ENCODE data around the gene AQP12B.
"Not testable (repeated sequence)": the region's sequence is repeated elsewhere in the genome, so short reads cannot be mapped to it uniquely, and the experiment has no call there.

Gene AQP12B

DNA sequence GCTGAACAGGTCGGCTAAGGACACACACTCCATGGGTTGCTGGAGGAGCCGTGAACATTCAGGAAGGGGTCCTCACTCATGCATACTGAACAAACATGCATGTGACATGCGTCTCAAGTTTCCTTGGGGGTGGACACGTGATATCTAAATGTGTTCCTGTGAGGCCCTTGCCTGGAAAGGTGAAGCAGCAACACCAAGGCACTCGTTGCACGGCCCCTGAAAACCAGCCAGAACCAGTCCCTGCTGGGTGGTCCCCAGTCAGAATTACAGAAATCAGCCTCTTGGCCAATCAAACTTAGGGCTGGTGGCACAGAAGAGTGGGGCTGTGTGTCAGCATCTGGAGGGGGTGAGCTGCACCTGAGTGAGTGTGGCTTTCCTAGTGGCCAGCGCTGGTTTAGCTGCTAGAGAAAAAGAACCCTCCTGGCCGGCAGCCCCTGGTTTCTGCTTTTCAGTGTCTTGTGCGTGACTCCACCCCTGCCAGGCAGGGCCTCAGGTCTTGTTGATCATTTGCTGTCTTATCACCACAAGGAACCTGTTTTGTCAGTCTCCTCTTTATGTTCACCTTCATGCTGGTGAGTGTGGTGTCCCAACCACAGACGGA is 3.2 kb upstream of the AQP12B start:
- whole genome bisulfite sequencing = 84% methylated on average over 10 of the region's 10 CpGs

DNA sequence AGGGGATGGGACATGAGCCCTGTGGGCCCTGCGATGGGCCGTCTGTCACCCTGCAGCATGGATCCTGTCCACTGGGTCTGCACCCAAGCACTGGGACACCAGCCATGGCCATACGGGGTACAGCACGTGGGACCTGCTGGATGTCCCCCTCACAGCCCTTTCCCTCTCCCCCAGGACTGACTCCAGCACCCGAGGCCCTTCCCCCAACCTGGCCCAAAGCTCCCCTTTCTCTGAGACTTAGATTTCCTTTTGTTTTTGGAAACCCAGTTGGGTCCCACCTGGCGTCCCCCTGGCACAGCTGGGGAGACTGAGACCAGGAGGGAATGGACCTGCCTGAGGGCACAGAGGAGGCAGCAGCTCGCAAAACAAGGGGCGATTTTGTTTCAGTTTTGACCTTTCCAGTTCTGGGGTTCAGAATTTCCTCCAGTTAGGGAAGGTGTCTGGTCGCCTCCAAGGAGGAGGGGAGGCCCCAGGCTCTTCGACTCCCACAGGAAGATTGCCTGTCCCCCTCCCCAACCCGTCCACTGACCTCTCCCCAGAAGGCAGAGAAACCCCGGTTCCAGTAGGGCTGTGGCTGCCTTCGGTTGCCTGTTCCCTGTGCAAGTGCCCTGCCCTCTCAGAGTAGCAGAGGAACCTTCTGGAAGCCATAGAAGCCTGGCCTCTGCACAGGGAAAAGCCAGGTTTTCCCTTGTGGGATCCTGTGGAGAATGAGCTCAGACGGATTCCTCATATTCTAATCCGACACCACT is 1.5 kb upstream of the AQP12B start:
- H2AK5ac ChIP-seq (ENCODE audit: low read length, severe bottlenecking); H3K4me3 ChIP-seq (ENCODE audit: insufficient read depth in 1 of 2, low read depth in 1 of 2, low read length in 2 of 2); H3K79me1 ChIP-seq (replicated peaks; ENCODE audit: low read length, poor library complexity, severe bottlenecking); H4K91ac ChIP-seq (ENCODE audit: low read length); H3K4ac ChIP-seq (ENCODE audit: low read depth in 1 of 2, low read length in 2 of 2); H3K9ac ChIP-seq (ENCODE audit: low read length); H4K8ac ChIP-seq (ENCODE audit: low read length); H2BK5ac ChIP-seq (ENCODE audit: low read depth, low read length, poor library complexity, severe bottlenecking); H2BK120ac ChIP-seq (ENCODE audit: low read depth, low read length); H2AFZ ChIP-seq (ENCODE audit: low read depth, low read length); H3K14ac ChIP-seq (ENCODE audit: low read length in 2 of 2); H3K23ac ChIP-seq (ENCODE audit: low read length in 2 of 2); DNase-seq; H3K18ac ChIP-seq (ENCODE audit: low read depth in 1 of 2, low read length in 2 of 2); H3K9me3 ChIP-seq (ENCODE audit: control insufficient read depth, low read length); H2BK12ac ChIP-seq (ENCODE audit: low read length in 2 of 2); H3K27ac ChIP-seq (ENCODE audit: low read length, poor library complexity, severe bottlenecking); H3K4me1 ChIP-seq (ENCODE audit: control insufficient read depth, insufficient read depth, low read depth, low read length); H2BK15ac ChIP-seq (ENCODE audit: low read depth, poor library complexity, severe bottlenecking); H3K36me3 ChIP-seq (ENCODE audit: control insufficient read depth in 1 of 2, insufficient read depth in 2 of 2, low read depth in 1 of 2, low read length in 2 of 2); H3K4me2 ChIP-seq (ENCODE audit: low read length, poor library complexity, severe bottlenecking): not testable (repeated sequence)
- 82% methylated on average over 11 of the region's 15 CpGs for WGBS
- H3K27me3 ChIP-seq (ENCODE audit: control insufficient read depth in 1 of 2, insufficient read depth in 1 of 2, low read length in 2 of 2) = peaks cover 4 to 37% of the 10 kb centered on the region in 2 experiments

More for the DNA sequence above, 3.2 kb upstream of the AQP12B start:
- peaks cover 4 to 37% of the 10 kb centered on the region in 2 experiments for H3K27me3 ChIP-seq (ENCODE audit: control insufficient read depth in 1 of 2, insufficient read depth in 1 of 2, low read length in 2 of 2)
- H2AFZ ChIP-seq (ENCODE audit: low read depth, low read length) = no peak overlapping the region
- H3K14ac ChIP-seq (ENCODE audit: low read length in 2 of 2) = no peak overlapping the region
- H2BK5ac ChIP-seq (ENCODE audit: low read depth, low read length, poor library complexity, severe bottlenecking) = no peak overlapping the region
- H3K4me2 ChIP-seq (ENCODE audit: low read length, poor library complexity, severe bottlenecking) = no peak overlapping the region
- no peak overlapping the region for H3K18ac ChIP-seq (ENCODE audit: low read depth in 1 of 2, low read length in 2 of 2)
- no peak overlapping the region for H3K4me3 ChIP-seq (ENCODE audit: insufficient read depth in 1 of 2, low read depth in 1 of 2, low read length in 2 of 2)
- H3K9me3 ChIP-seq (ENCODE audit: control insufficient read depth, low read length) = no peaks in the 10 kb centered on the region
- H3K9ac ChIP-seq (ENCODE audit: low read length) = no peak overlapping the region
- no peak overlapping the region for H3K27ac ChIP-seq (ENCODE audit: low read length, poor library complexity, severe bottlenecking)
- H2AK5ac ChIP-seq (ENCODE audit: low read length, severe bottlenecking) = no peak overlapping the region
- no peaks in the 10 kb centered on the region for H3K4me1 ChIP-seq (ENCODE audit: control insufficient read depth, insufficient read depth, low read depth, low read length)
- no peak overlapping the region for H3K4ac ChIP-seq (ENCODE audit: low read depth in 1 of 2, low read length in 2 of 2)
- no peaks in the 10 kb centered on the region for H3K36me3 ChIP-seq (ENCODE audit: control insufficient read depth in 1 of 2, insufficient read depth in 2 of 2, low read depth in 1 of 2, low read length in 2 of 2)
- no peak overlapping the region for H4K8ac ChIP-seq (ENCODE audit: low read length)
- H2BK120ac ChIP-seq (ENCODE audit: low read depth, low read length) = no peak overlapping the region
- no peak overlapping the region for H3K23ac ChIP-seq (ENCODE audit: low read length in 2 of 2)
- no peak overlapping the region for H2BK15ac ChIP-seq (ENCODE audit: low read depth, poor library complexity, severe bottlenecking)
- DNase-seq = no peak
- H4K91ac ChIP-seq (ENCODE audit: low read length) = no peak overlapping the region
- no peaks in the 10 kb centered on the region for H3K79me1 ChIP-seq (replicated peaks; ENCODE audit: low read length, poor library complexity, severe bottlenecking)
- H2BK12ac ChIP-seq (ENCODE audit: low read length in 2 of 2) = no peak overlapping the region

DNA sequence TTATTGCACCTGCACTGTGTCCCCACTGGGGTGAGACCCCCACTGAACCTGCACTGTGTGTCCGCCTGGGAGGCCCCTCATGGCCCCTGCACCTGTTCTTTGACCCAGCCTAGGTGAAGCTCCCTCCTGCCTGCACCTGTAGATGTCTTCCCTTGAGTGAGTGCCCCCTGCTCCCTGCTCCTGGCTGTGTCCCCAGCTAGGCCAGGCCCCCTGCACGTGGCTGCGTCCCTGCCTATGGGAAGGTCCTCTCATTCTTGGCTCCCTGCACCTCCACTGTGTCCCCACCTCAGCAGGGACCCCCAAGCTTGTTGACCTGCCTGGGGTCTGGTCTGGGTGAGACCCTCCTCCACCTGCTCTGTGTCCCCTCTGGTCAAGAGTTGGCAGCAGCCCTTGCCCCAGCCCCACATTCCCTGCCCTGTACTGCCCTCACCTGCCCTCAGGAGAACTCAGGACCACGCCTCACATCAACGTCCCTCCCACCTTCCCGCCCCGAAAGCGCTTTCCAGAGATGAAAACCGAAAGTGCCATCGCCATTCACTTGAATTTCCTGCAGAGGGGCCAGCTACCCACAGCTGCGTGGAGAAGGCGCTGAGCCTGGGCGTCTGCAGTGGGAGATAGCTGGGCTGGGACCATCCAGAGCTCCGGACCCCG is 769 bp upstream of the AQP12B start:
- H2BK5ac ChIP-seq (ENCODE audit: low read depth, low read length, poor library complexity, severe bottlenecking); H3K9me3 ChIP-seq (ENCODE audit: control insufficient read depth, low read length); H3K4ac ChIP-seq (ENCODE audit: low read depth in 1 of 2, low read length in 2 of 2); H2BK120ac ChIP-seq (ENCODE audit: low read depth, low read length); H3K4me3 ChIP-seq (ENCODE audit: insufficient read depth in 1 of 2, low read depth in 1 of 2, low read length in 2 of 2); H3K9ac ChIP-seq (ENCODE audit: low read length); H3K27ac ChIP-seq (ENCODE audit: low read length, poor library complexity, severe bottlenecking); H2AK5ac ChIP-seq (ENCODE audit: low read length, severe bottlenecking); H4K8ac ChIP-seq (ENCODE audit: low read length); DNase-seq; H3K23ac ChIP-seq (ENCODE audit: low read length in 2 of 2); H3K14ac ChIP-seq (ENCODE audit: low read length in 2 of 2); H3K18ac ChIP-seq (ENCODE audit: low read depth in 1 of 2, low read length in 2 of 2); H3K79me1 ChIP-seq (replicated peaks; ENCODE audit: low read length, poor library complexity, severe bottlenecking); H2BK12ac ChIP-seq (ENCODE audit: low read length in 2 of 2); H3K4me1 ChIP-seq (ENCODE audit: control insufficient read depth, insufficient read depth, low read depth, low read length); H2AFZ ChIP-seq (ENCODE audit: low read depth, low read length); H2BK15ac ChIP-seq (ENCODE audit: low read depth, poor library complexity, severe bottlenecking); H3K4me2 ChIP-seq (ENCODE audit: low read length, poor library complexity, severe bottlenecking); H3K36me3 ChIP-seq (ENCODE audit: control insufficient read depth in 1 of 2, insufficient read depth in 2 of 2, low read depth in 1 of 2, low read length in 2 of 2); H4K91ac ChIP-seq (ENCODE audit: low read length): not testable (repeated sequence)
- H3K27me3 ChIP-seq (ENCODE audit: control insufficient read depth in 1 of 2, insufficient read depth in 1 of 2, low read length in 2 of 2) = peaks cover 4 to 36% of the 10 kb centered on the region in 2 experiments
- no CpG with 5 or more reads among the region's 15 CpGs for WGBS

DNA sequence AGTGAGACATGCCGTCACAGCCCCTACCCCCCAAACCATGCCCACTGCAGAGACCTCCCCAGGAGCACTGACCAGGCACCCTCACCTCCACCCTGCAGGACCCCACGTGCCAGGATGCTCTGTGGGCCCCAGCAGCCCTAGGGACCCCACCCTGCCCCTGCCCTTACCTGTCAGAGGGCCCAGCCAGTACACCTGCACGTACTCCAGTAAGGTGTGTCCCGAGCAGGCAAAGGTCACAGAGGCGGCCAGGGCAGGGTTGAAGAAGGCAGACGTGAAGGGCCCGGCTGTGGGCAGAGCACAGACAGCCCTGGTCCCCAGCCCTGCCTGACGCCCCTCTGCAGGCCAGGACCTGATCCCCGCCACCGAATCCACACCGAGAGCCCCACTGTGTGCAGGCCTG is 2.5 kb downstream of the AQP12B start:
- H2BK12ac ChIP-seq (ENCODE audit: low read length in 2 of 2) = not testable (repeated sequence)
- WGBS = no CpG with 5 or more reads among the region's 11 CpGs

More for the DNA sequence above, 2.5 kb downstream of the AQP12B start:
- not testable (repeated sequence) for H2AK5ac ChIP-seq (ENCODE audit: low read length, severe bottlenecking); DNase-seq; H3K14ac ChIP-seq (ENCODE audit: low read length in 2 of 2); H3K9me3 ChIP-seq (ENCODE audit: control insufficient read depth, low read length); H3K4me2 ChIP-seq (ENCODE audit: low read length, poor library complexity, severe bottlenecking); H3K4me3 ChIP-seq (ENCODE audit: insufficient read depth in 1 of 2, low read depth in 1 of 2, low read length in 2 of 2); H3K36me3 ChIP-seq (ENCODE audit: control insufficient read depth in 1 of 2, insufficient read depth in 2 of 2, low read depth in 1 of 2, low read length in 2 of 2); H3K27ac ChIP-seq (ENCODE audit: low read length, poor library complexity, severe bottlenecking); H4K8ac ChIP-seq (ENCODE audit: low read length); H3K9ac ChIP-seq (ENCODE audit: low read length); H3K27me3 ChIP-seq (ENCODE audit: control insufficient read depth in 1 of 2, insufficient read depth in 1 of 2, low read length in 2 of 2); H3K23ac ChIP-seq (ENCODE audit: low read length in 2 of 2); H3K79me1 ChIP-seq (replicated peaks; ENCODE audit: low read length, poor library complexity, severe bottlenecking); H3K18ac ChIP-seq (ENCODE audit: low read depth in 1 of 2, low read length in 2 of 2); H2BK5ac ChIP-seq (ENCODE audit: low read depth, low read length, poor library complexity, severe bottlenecking); H4K91ac ChIP-seq (ENCODE audit: low read length); H3K4me1 ChIP-seq (ENCODE audit: control insufficient read depth, insufficient read depth, low read depth, low read length); H2BK120ac ChIP-seq (ENCODE audit: low read depth, low read length); H2BK15ac ChIP-seq (ENCODE audit: low read depth, poor library complexity, severe bottlenecking); H3K4ac ChIP-seq (ENCODE audit: low read depth in 1 of 2, low read length in 2 of 2); H2AFZ ChIP-seq (ENCODE audit: low read depth, low read length)

Data from mesenchymal stem cell (in vitro differentiated cells and primary cell).